Esophagus muscularis mucosa (tissue), 4 donors: ENCODE data around the gene RGS16. TPM values are rescaled to one million over a fixed set of nuclear protein-coding genes. Genes with fewer than 3 reads are reported as not detected.

Source experiments
- DNase-seq: peaks from one replicate; pipeline ENCODE4 v3.0.0-alpha.2; 2017; ENCODE audit errors: extremely low spot score
- H3K27ac ChIP-seq, 4 donors: fragments of 200-600 bp; sonication (generic); replicated peaks in 1 of 4; 1 replicate in 3 of 4; 2 replicates in 1 of 4; pipeline ENCODE4 v1.5.1; 2016 to 2019; ENCODE audit warnings: mild to moderate bottlenecking in 1 of 4
- H3K27me3 ChIP-seq, 4 donors: fragments of 200-600 bp; sonication (generic); one replicate each; pipeline versions ENCODE4 v1.5.1 to v1.6.0; 2016 to 2019
- H3K36me3 ChIP-seq, 4 donors: fragments of 200-600 bp; sonication (generic); one replicate each; pipeline ENCODE4 v1.5.1; 2016 to 2019
- H3K4me1 ChIP-seq, 4 donors: fragments of 200-600 bp; sonication (generic); one replicate each; pipeline ENCODE4 v1.5.1; 2016 to 2019
- H3K4me3 ChIP-seq, 4 donors: fragments of 200-600 bp; sonication (generic); 1 replicate in 2 of 4; 2 replicates in 2 of 4; pipeline ENCODE4 v1.5.1; 2016 to 2019; ENCODE audit warnings: mild to moderate bottlenecking in 4 of 4, moderate library complexity in 1 of 4
- H3K9me3 ChIP-seq, 4 donors: fragments of 200-600 bp; sonication (generic); 1 replicate in 3 of 4; 2 replicates in 1 of 4; pipeline ENCODE4 v1.5.1; 2016 to 2019
- CTCF ChIP-seq, 3 experiments: fragments of 200-600 bp in 2 of 3; fragments of 450-650 bp in 1 of 3; sonication (generic) in 2 of 3; IDR thresholded peaks; one replicate each; pipeline ENCODE4 v1.5.1; 2017 to 2019; ENCODE audit warnings: antibody characterized with exemption in 3 of 3, mild to moderate bottlenecking in 2 of 3, moderate library complexity in 1 of 3
- EP300 ChIP-seq: sonication (generic); formaldehyde crosslinking; IDR thresholded peaks from one replicate; pipeline ENCODE4 v1.6.1; 2017; ENCODE audit warnings: antibody characterized with exemption
- POLR2A ChIP-seq: fragments of 450-650 bp; IDR thresholded peaks from one replicate; pipeline ENCODE4 v1.6.1; 2017; ENCODE audit warnings: antibody characterized with exemption, moderate library complexity, mild to moderate bottlenecking, low read depth
- POLR2AphosphoS5 ChIP-seq, 2 donors: sonication (generic); formaldehyde crosslinking; IDR thresholded peaks; one replicate each; pipeline ENCODE4 v1.6.1; 2017; ENCODE audit warnings: antibody characterized with exemption in 2 of 2
- WGBS: methylation state at CpG from one replicate; pipeline ENCODE4 v1.1.5; 2018; 5-methylcytosine and 5-hydroxymethylcytosine counted together
- intact Hi-C: fragments of 100-400 bp; cut with DNase I; formaldehyde crosslinking; loops from one replicate; pipeline ENCODE4 v1.15.1; 2023
- total RNA-seq, 4 donors: library from RNA; depleted of rRNA; stranded (reverse); fragments of >200 nt; gene quantifications; one replicate each; pipeline versions ENCODE4 v1.1.0 to v1.2.1, GENCODE V29; 2016

RGS16 gene
- total RNA-seq, 4 donors from 2014 or later: 0.83 to 19.7 (median 2.2) TPM

- peak; percentile 72 for DNase-seq
- no peak overlapping the region for H3K4me3 ChIP-seq
- no peaks in the 10 kb centered on the region for H3K4me1 ChIP-seq
- H3K36me3 ChIP-seq: peaks cover 13 to 57% (median 28%) of the 10 kb centered on the region in 4 donors
- H3K9me3 ChIP-seq: no peaks in the 10 kb centered on the region
- H3K27ac ChIP-seq: no peak overlapping the region
- intact Hi-C loops: no loop called here
- TF ChIP-seq CTCF (IDR thresholded peaks at IDR 0.05) (no peak), EP300 (no peak), POLR2AphosphoS5 (IDR thresholded peaks at IDR 0.05) (no peak), POLR2A (no peak)
- 70% methylated on average over 4 of the region's 4 CpGs for WGBS
- H3K27me3 ChIP-seq: no peaks in the 10 kb centered on the region
Observed at GRCh38 chr1:182574156-182574555, 30.0 kb downstream of the RGS16 start.

- H3K4me1 ChIP-seq: no peaks in the 10 kb centered on the region
- no peak for TF ChIP-seq CTCF (IDR thresholded peaks at IDR 0.05)
- TF ChIP-seq POLR2A: no peak
- no peak for TF ChIP-seq POLR2AphosphoS5 (IDR thresholded peaks at IDR 0.05)
- no peak for TF ChIP-seq EP300
- intact Hi-C loops: no loop called here
- H3K9me3 ChIP-seq: peaks cover 0 to 4% (median 0%) of the 10 kb centered on the region in 4 donors
- 98% methylated on average over 2 of the region's 2 CpGs for WGBS
- no peaks in the 10 kb centered on the region for H3K27me3 ChIP-seq
- DNase-seq: no peak
- peaks cover 13 to 25% (median 20%) of the 10 kb centered on the region in 4 donors for H3K36me3 ChIP-seq
- no peak overlapping the region for H3K27ac ChIP-seq
- no peak overlapping the region for H3K4me3 ChIP-seq
Observed at GRCh38 chr1:182570611-182570970, 33.6 kb downstream of the RGS16 start.

GRCh38 chr1:182569939-182570610, 34.1 kb downstream of the RGS16 start:
- TF ChIP-seq EP300: no peak
- TF ChIP-seq POLR2AphosphoS5 (IDR thresholded peaks at IDR 0.05): no peak
- no peak for TF ChIP-seq CTCF (IDR thresholded peaks at IDR 0.05)
- TF ChIP-seq POLR2A: no peak
- H3K4me1 ChIP-seq: no peaks in the 10 kb centered on the region
- H3K9me3 ChIP-seq: peaks cover 0 to 4% (median 0%) of the 10 kb centered on the region in 4 donors
- no peaks in the 10 kb centered on the region for H3K27me3 ChIP-seq
- H3K27ac ChIP-seq: no peak overlapping the region
- DNase-seq: peak; percentile 78
- intact Hi-C loops: no loop called here
- H3K4me3 ChIP-seq: no peak overlapping the region
- WGBS: 90% methylated on average over 6 of the region's 6 CpGs
- H3K36me3 ChIP-seq: peaks cover 11 to 20% (median 15%) of the 10 kb centered on the region in 4 donors

GRCh38 chr1:182568647-182569284, 35.4 kb downstream of the RGS16 start:
- no peak for DNase-seq
- H3K9me3 ChIP-seq: peaks cover 0 to 4% (median 0%) of the 10 kb centered on the region in 4 donors
- no peak overlapping the region for H3K4me3 ChIP-seq
- no peaks in the 10 kb centered on the region for H3K27me3 ChIP-seq
- H3K27ac ChIP-seq: no peak overlapping the region
- intact Hi-C loops: no loop called here
- TF ChIP-seq POLR2AphosphoS5 (IDR thresholded peaks at IDR 0.05): no peak
- TF ChIP-seq EP300: no peak
- TF ChIP-seq POLR2A: no peak
- TF ChIP-seq CTCF (IDR thresholded peaks at IDR 0.05): no peak
- peaks cover 0 to 8% (median 4%) of the 10 kb centered on the region in 4 donors for H3K36me3 ChIP-seq
- 90% methylated on average over 3 of the region's 3 CpGs for WGBS
- no peaks in the 10 kb centered on the region for H3K4me1 ChIP-seq
